GM19193 (cell line): ENCODE measurements around the gene ROR2.

Source experiments
- POLR2A ChIP-seq: IDR thresholded peaks from 4 replicates; pipeline ENCODE4 v1.6.1; 2011; ENCODE audit not compliant: insufficient read depth, insufficient read length; ENCODE audit errors: extremely low read depth

The ROR2 gene

DNA sequence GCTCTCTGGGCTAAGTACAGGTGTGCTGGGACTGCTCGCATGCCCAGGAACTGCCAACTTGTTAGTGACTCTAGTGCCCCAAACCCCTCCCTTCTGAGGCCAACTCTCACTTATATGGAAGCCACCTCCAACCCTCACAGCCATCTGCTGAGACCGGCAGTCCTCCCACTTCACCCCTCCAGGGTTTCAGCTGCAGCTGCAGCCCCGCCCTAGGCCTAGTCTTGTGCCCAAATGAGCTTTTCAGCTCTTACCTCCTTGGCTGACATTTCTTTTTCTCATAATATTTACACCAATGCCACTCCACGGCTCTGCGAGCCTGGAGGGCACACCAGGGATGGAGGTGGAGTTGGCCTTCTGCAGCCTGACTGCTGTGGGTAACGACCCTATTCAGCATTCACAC lies 166.6 kb downstream of the ROR2 start:
- TF ChIP-seq POLR2A = no peak

DNA sequence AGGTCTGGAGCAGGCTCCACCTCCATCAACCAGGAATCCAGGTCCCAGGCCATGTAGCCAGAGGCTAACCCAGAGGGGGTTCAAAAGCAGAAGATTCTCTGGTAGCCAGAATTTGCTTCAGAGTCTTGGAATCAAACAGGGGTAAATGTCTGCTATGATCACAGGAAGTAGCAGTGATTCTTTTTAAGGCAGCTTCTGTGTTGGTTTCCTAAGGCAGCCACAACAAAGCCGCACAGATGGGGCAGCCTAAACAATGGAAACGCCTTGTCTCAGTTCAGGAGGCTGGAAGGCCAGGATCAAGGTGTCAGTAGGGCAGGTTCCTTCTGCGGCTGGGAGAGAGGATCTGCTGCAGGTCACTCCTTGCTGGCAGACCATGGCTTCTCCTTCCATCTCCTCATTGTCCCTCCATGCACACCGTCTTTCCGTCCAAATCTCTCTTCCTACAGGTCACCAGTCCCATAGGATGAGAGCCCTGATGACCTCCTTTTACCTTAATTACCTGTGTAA lies 167.3 kb downstream of the ROR2 start:
- no peak for TF ChIP-seq POLR2A

DNA sequence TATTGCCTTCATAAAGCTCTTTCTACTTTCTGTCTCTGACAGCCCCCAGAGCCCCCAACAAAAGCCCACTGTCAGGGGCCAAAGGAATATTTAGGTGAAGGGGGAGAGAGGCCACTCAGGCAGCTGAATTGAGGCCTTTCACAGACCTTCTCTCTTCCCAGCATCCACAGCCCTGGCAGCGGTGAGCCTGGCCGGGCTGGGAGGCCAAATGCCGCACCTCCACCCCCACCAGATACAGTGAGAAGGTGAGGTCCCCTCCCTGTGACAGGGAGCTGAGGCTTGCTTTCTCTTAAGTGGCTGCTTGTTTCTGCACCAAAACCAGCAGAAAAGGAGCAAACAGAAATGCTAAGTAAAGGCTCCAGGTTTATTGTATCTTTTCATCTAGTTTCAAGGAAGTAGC lies 168.1 kb downstream of the ROR2 start:
- TF ChIP-seq POLR2A = no peak

DNA sequence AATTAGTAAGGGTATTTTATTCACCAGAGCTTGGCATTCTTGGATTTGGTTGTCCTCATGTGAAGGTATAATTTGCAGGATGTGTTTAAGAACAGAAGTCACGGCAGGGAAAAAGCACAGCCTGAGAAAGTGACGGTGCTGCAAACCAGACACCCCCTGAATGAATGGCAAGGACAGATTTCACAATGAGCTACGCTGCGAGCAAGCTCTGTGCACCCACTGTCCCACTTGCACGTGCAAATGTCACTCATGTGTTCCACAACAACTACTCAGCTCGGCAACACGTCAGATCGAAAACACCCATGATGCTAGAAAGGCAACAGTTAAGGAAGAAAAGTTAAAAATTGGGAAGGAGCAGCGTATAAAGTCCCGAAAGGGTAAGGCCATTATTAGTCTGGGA lies 168.9 kb downstream of the ROR2 start:
- no peak for TF ChIP-seq POLR2A

DNA sequence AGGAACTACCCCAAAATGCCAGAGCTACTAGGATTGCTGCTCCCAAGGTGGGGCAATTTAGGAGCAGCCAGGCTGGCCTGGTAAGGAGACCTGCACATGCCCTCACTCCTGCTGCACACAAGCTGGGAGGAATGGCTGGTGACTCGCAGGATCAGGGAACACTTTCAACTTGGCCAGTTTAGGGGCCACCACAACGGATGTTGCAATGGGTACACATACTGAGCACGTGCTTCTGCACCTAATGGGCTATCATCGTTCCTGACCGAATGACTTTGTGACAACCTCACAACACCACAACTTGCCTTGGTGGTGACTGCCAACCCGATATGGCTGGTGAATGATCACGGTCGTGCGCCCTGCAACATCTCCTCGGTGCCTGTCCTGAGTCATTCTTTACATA lies 172.0 kb downstream of the ROR2 start:
- TF ChIP-seq POLR2A = no peak

DNA sequence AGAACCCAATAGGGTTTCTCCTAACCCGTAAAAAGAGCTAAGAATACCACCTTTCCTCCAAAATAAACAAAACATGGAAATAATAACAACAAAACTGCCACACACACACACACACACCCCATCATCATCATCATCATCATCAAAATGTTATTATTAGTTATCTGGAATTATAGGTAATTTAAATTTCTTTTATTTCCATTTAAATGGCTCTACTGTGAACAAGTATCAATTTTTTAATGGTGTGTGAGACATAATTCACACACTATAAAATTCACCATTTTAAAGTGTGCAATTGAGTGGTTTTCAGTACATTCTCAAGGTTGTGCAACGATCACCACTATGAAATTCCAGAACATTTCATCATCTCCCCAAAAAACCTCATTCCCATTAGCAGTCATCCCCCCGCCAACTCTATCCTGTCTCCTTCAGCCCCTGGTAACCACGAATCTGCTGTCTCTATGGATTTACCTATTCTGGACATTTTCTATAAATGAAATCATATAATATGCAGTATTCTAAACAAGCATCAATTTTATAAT lies 172.7 kb downstream of the ROR2 start:
- no peak for TF ChIP-seq POLR2A

DNA sequence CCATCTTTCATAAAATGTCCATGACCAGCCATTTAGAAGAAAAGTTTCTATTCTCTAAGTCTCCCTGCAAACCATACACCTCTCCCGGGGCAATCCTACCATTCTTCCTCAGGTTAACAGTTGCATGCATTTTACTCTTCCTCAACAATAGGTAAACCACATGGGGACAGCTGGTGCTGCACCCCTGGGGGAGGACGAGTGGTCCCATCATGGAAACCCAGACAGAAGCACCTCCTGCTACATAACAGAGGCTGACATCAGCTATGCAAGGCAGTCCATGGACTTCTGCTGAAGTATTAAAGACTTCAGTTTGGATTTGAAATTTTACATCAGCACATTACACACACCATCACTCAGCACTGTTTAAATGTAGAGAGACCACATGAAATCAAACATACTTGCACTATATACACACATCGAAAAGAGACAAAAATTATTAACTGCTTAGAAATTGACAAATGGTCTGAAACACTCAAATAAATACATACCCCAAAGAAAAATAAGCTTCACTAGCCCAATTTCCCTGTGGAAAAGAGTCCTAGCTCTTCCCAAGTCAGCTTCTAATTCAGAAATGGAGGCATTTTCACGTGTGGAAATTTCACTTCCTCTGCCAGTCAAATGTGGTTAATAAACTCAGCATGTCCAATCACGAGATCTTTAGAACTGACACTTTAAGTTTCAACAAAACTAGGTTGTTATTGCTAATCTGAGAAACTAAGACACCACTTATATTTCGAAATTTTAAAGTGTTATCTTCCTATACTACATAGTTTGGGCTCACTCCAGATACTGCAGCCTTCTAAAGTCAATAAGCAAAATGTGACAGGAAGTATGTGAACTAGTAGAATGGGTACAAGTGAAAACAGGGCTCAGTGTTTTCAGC lies 173.4 kb downstream of the ROR2 start:
- TF ChIP-seq POLR2A = no peak

DNA sequence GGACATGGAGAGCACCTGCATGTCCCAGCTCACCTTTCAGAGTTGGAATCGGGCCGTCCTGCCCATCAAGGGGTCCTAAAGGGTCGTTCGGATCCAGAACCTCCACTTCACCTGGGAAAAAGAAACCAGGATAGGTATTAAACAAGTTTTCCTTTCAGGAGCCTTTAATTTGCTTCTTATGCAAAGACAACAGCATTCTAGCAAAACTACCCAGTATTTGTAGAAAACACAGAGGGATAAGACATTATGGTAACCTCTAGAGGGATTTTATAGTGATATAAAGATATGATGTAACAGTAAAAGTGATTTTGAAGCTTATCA lies 174.4 kb downstream of the ROR2 start:
- TF ChIP-seq POLR2A = no peak

DNA sequence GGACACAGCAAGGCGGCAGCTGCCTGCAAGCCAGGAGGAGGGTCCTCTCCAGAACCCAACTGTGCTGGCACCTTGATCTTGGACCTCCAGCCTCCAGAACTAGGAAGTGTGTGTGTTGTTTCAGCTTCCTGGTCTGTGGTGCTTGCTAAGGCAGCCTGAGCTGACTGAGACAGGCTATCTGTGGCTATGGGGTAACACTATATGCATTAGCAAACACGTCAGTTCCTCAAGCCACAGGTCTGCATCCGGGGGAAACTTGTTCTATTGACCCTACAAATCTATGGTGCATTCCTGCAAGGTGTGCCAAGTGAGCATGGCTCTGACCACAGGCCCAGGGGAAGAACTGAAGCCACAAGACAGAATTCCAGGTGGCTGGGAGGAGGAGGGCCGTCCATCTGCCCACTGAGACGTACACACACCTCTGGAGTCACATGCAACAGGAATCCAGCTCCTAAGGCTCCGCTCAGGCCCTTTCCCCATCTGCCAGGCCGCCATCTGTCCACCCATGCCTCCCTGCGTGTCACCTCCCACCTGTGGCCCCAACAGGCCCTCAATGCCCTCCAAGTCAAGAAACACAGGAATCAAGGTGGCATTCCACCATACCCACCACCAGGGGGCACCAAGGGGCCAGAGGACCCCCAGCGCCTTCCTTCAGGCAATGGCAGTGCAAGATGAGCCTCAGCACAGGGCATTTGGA lies 174.9 kb downstream of the ROR2 start:
- no peak for TF ChIP-seq POLR2A

DNA sequence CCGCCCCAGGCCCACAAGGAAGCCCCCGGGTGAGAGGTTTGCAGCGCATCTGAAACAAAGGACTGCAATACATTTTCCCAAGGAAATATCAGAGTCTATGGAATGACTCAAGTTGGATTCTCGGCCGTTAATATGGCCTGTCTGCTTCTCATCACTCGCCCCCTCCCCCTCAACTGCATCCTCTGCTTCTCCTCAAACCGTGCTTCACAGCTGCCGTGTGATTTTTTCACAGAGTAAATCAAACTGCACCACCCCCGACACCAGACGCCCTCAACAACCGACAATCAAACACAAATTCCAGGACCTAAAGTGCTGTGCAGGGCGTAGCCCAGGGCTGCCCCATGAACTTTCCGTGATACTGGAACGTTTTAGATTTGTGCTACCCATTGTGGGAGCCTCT lies 176.9 kb downstream of the ROR2 start:
- no peak for TF ChIP-seq POLR2A

DNA sequence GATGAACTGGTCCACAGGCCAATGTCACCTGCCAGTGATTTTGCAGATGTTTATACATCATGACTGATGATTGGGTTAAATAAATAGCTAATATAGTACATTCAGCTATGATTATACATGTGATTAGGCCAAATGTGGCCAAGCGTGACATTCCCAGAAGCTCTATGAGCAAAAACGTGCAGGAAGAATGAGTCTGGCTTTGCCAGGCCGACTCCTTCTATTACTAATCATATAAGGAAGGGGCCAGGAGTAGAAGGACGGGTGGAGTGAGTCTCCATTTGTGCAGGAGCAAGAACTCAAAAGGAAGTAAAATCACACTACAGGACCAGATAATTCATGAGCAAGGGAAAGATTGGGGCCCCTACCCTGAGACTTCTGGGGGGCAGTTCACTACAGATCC lies 178.2 kb downstream of the ROR2 start:
- no peak for TF ChIP-seq POLR2A

DNA sequence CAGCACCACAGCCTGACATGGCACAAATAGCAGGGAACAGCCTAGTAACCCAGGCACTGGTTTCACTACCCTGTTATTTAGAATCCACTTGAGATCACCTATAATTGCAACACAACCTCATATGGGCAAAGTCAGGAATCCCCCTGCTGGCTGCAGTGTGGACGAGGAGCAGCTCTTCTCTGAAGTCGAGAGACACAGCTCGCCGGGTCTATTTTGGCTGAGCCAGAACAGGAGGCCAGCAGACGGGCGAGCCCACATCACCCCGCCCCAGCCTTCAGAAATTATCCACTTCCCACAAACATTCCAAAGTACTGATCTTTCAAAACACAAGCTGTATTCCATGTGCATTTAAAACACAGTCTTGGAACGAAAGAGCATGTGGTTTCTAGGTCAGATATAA lies 179.0 kb downstream of the ROR2 start:
- TF ChIP-seq POLR2A = no peak

DNA sequence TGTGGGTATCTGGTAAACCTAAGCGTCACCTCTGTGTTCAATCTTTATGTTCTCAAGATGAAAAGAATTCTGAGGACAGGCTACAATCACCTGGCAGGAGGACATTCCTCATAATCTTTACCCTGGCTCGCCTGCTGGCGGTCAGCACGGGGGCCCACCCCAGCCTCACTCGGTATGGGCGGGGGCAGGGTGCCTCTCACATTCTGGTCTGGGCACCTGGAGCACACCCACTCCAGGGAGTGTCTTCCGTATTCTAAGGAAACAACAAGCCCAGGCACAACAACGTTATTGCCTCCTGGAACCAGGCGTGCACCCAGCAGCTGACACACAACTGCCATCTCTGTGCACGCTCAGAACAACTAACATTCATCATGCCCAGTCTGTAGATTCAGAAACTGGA lies 179.8 kb downstream of the ROR2 start:
- no peak for TF ChIP-seq POLR2A

DNA sequence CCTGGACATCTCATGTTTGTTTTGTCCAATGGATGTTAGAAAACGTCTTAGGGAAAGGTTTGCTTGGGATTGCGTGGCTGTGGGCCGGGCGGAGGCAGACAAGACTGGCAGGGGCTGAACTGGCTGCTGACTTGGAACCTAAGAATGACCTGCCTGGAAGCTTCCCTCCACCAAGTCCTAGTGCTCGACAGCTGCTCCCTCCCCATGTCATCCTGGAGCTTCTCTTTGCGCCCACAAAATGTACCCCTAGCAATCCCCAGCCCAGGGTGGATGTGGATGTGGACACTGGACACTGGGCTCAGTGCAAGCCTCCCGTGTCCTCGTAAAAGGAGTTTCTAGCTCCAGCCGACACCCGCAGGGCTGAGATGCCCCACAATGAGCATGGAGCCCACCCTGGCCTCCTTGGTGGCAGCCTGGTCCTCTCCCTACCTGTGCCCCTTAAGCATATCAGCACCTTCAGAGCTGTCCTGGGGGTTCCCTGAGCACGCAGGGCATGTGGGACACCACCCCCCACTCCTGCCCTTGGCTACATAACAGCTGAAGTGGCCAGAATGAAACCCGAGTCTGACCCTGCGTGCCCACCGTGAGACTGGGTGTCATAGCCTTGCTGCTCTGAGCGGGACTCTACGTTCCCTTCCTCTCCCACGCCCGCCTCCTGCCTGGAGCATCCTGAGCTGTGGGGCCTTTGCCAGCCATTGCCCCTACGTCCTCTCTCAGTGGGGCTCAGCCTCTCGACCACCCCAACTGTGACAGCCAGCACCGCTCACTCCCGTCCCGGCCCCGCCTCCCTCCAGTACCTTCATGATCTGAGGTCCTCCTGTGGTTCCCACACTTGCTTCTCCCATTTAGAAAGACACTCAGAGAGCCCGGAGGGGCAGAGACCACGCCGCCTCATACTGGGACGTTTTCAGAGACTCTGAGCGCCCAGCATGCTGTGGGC lies 180.8 kb downstream of the ROR2 start:
- TF ChIP-seq POLR2A = no peak

DNA sequence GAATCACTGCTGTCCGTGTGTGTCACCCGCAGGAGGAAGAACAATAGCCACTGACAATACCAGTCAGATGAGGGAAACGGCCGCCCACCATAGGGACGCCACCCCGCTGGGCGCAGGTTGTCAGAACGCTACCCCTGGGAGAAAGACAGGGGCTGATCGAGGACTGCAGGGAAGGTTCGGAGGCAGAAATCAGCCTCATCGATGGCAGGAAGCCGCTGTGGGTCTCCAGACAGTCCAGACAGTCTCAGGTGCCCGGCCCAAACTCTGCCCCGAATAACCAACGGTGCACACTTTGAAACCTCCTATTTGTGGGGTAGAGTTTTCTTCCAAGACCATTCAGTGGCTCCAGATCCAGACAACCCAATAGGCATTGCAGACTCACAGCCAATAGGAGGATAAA lies 181.5 kb downstream of the ROR2 start:
- TF ChIP-seq POLR2A = no peak
